Dendritic cell treated with granulocyte-macrophage colony-stimulating factor and Interleukin-4, amounts not matched to agents 40 ng/mL and 50 ng/mL, for 4 days (primary cell): ENCODE data around the gene TROAP.
A peak's percentile ranks its signal among the peaks of the same experiment; 100 is the strongest.

Experiments
- H3K27ac Mint-ChIP-seq: one replicate; pipeline ENCODE4 v1.8.0; 2022; ENCODE audit warnings: mild to moderate bottlenecking, mixed read lengths
- H3K27me3 Mint-ChIP-seq: one replicate; pipeline ENCODE4 v1.8.0; 2022; ENCODE audit warnings: mild to moderate bottlenecking, mixed read lengths
- H3K36me3 Mint-ChIP-seq: one replicate; pipeline ENCODE4 v1.8.0; 2022; ENCODE audit warnings: low read depth, mixed read lengths
- H3K4me1 Mint-ChIP-seq: one replicate; pipeline ENCODE4 v1.8.0; 2022; ENCODE audit warnings: low read depth, mixed read lengths
- H3K4me3 Mint-ChIP-seq: one replicate; pipeline ENCODE4 v1.8.0; 2022; ENCODE audit warnings: mild to moderate bottlenecking, moderate library complexity, mixed read lengths
- H3K9me3 Mint-ChIP-seq: one replicate; pipeline ENCODE4 v1.8.0; 2022; ENCODE audit warnings: mixed read lengths
- intact Hi-C: fragments of 100-400 bp; cut with micrococcal nuclease; formaldehyde crosslinking; loops from one replicate; pipeline ENCODE4 v1.15.0; 2022

Gene TROAP

GRCh38 chr12:49287876-49288275 lies 35.2 kb upstream of the TROAP start:
- intact Hi-C loops: loop anchor here (2.0 kb wide), 2 partner anchors 49 to 59 kb away; partner anchors contain the start of genes C1QL4 and DNAJC22
- H3K4me3 Mint-ChIP-seq: no peak overlapping the region
- H3K27ac Mint-ChIP-seq: no peak overlapping the region
- H3K36me3 Mint-ChIP-seq: no peaks in the 10 kb centered on the region
- no peaks in the 10 kb centered on the region for H3K9me3 Mint-ChIP-seq
- peaks cover 70% of the 10 kb centered on the region for H3K27me3 Mint-ChIP-seq
- no peaks in the 10 kb centered on the region for H3K4me1 Mint-ChIP-seq

- Mint-ChIP-seq H3K9me3 (no peaks in the 10 kb centered on the region), H3K4me3 (no peak overlapping the region), H3K27me3 (peaks cover 76% of the 10 kb centered on the region), H3K4me1 (peaks cover 4% of the 10 kb centered on the region), H3K27ac (no peak overlapping the region), H3K36me3 (no peaks in the 10 kb centered on the region)
- intact Hi-C loops: loop anchor here (2.0 kb wide), 2 partner anchors 48 to 58 kb away; partner anchors contain the start of genes C1QL4 and DNAJC22
These were observed 34.6 kb upstream of the TROAP start for GRCh38 chr12:49288412-49288853.

- intact Hi-C loops: loop anchor here (2.0 kb wide), 2 partner anchors 48 to 58 kb away; partner anchors contain the start of genes C1QL4 and DNAJC22
- H3K36me3 Mint-ChIP-seq: no peaks in the 10 kb centered on the region
- H3K27ac Mint-ChIP-seq: no peak overlapping the region
- no peak overlapping the region for H3K4me3 Mint-ChIP-seq
- H3K27me3 Mint-ChIP-seq: peaks cover 76% of the 10 kb centered on the region
- peaks cover 5% of the 10 kb centered on the region for H3K4me1 Mint-ChIP-seq
- H3K9me3 Mint-ChIP-seq: no peaks in the 10 kb centered on the region
These were observed 34.0 kb upstream of the TROAP start for GRCh38 chr12:49288922-49289555.

- intact Hi-C loops: loop anchor here (5.0 kb wide), 1 partner anchor 220 kb away; no protein-coding TSS in a partner anchor
- no peaks in the 10 kb centered on the region for H3K36me3 Mint-ChIP-seq
- peaks cover 89% of the 10 kb centered on the region for H3K27me3 Mint-ChIP-seq
These were observed 30.4 kb upstream of the TROAP start for GRCh38 chr12:49292729-49293055.

GRCh38 chr12:49293056-49293956 lies 29.7 kb upstream of the TROAP start:
- Mint-ChIP-seq H3K27me3 (peaks cover 90% of the 10 kb centered on the region), H3K36me3 (no peaks in the 10 kb centered on the region), H3K4me1 (peaks cover 36% of the 10 kb centered on the region), H3K9me3 (no peaks in the 10 kb centered on the region), H3K27ac (no peak overlapping the region), H3K4me3 (no peak overlapping the region)
- intact Hi-C loops: loop anchor here (5.0 kb wide), 1 partner anchor 219 kb away; no protein-coding TSS in a partner anchor

More at GRCh38 chr12:49292729-49293055, 30.4 kb upstream of the TROAP start:
- Mint-ChIP-seq H3K4me1 (peaks cover 30% of the 10 kb centered on the region), H3K4me3 (no peak overlapping the region), H3K9me3 (no peaks in the 10 kb centered on the region), H3K27ac (no peak overlapping the region)

GRCh38 chr12:49294086-49294803 lies 28.8 kb upstream of the TROAP start:
- no peak overlapping the region for H3K4me3 Mint-ChIP-seq
- no peaks in the 10 kb centered on the region for H3K36me3 Mint-ChIP-seq
- H3K27ac Mint-ChIP-seq: no peak overlapping the region
- intact Hi-C loops: loop anchor here (5.0 kb wide), 1 partner anchor 218 kb away; no protein-coding TSS in a partner anchor
- H3K9me3 Mint-ChIP-seq: no peaks in the 10 kb centered on the region
- peaks cover 90% of the 10 kb centered on the region for H3K27me3 Mint-ChIP-seq
- H3K4me1 Mint-ChIP-seq: peaks cover 38% of the 10 kb centered on the region

GRCh38 chr12:49294804-49295081 lies 28.3 kb upstream of the TROAP start:
- H3K4me3 Mint-ChIP-seq: no peak overlapping the region
- H3K27ac Mint-ChIP-seq: no peak overlapping the region
- H3K4me1 Mint-ChIP-seq: peaks cover 38% of the 10 kb centered on the region
- H3K9me3 Mint-ChIP-seq: no peaks in the 10 kb centered on the region
- no peaks in the 10 kb centered on the region for H3K36me3 Mint-ChIP-seq
- intact Hi-C loops: loop anchor here (5.0 kb wide), 1 partner anchor 218 kb away; no protein-coding TSS in a partner anchor
- peaks cover 92% of the 10 kb centered on the region for H3K27me3 Mint-ChIP-seq

GRCh38 chr12:49295082-49295936 lies 27.7 kb upstream of the TROAP start, which contains the start of gene PRPH:
Gene PRPH (plus strand): TSS chr12:49295147. CDS start chr12:49295201, 54 bp downstream.
- Mint-ChIP-seq H3K4me3 (no peak within 1 kb of the TSS), H3K27me3 (peaks cover 90% of the 10 kb centered on the region), H3K36me3 (no peaks in the 10 kb centered on the region), H3K4me1 (peaks cover 38% of the 10 kb centered on the region), H3K9me3 (no peaks in the 10 kb centered on the region), H3K27ac (no peak within 1 kb of the TSS)
- intact Hi-C loops: no loop called here

- no peak overlapping the region for H3K27ac Mint-ChIP-seq
- no peaks in the 10 kb centered on the region for H3K36me3 Mint-ChIP-seq
- H3K4me3 Mint-ChIP-seq: peak overlapping the region; percentile 64
- H3K4me1 Mint-ChIP-seq: peaks cover 38% of the 10 kb centered on the region
- intact Hi-C loops: no loop called here
- no peaks in the 10 kb centered on the region for H3K9me3 Mint-ChIP-seq
- H3K27me3 Mint-ChIP-seq: peaks cover 91% of the 10 kb centered on the region
These were observed 26.8 kb upstream of the TROAP start for GRCh38 chr12:49296034-49296835.

GRCh38 chr12:49296836-49297694 lies 26.0 kb upstream of the TROAP start:
- Mint-ChIP-seq H3K9me3 (no peaks in the 10 kb centered on the region), H3K36me3 (no peaks in the 10 kb centered on the region), H3K27me3 (peaks cover 91% of the 10 kb centered on the region), H3K27ac (no peak overlapping the region), H3K4me1 (peaks cover 38% of the 10 kb centered on the region), H3K4me3 (peak overlapping the region; percentile 64)
- intact Hi-C loops: no loop called here

GRCh38 chr12:49297695-49298060 lies 25.4 kb upstream of the TROAP start:
- peaks cover 90% of the 10 kb centered on the region for H3K27me3 Mint-ChIP-seq
- no peaks in the 10 kb centered on the region for H3K36me3 Mint-ChIP-seq
- intact Hi-C loops: no loop called here
- peak overlapping the region; percentile 26 for H3K4me3 Mint-ChIP-seq
- H3K27ac Mint-ChIP-seq: no peak overlapping the region
- H3K4me1 Mint-ChIP-seq: peaks cover 38% of the 10 kb centered on the region
- H3K9me3 Mint-ChIP-seq: no peaks in the 10 kb centered on the region

GRCh38 chr12:49298160-49298559 lies 24.9 kb upstream of the TROAP start:
- H3K27ac Mint-ChIP-seq: no peak overlapping the region
- H3K4me1 Mint-ChIP-seq: peaks cover 37% of the 10 kb centered on the region
- no peak overlapping the region for H3K4me3 Mint-ChIP-seq
- H3K9me3 Mint-ChIP-seq: no peaks in the 10 kb centered on the region
- peaks cover 90% of the 10 kb centered on the region for H3K27me3 Mint-ChIP-seq
- H3K36me3 Mint-ChIP-seq: no peaks in the 10 kb centered on the region
- intact Hi-C loops: no loop called here
